ENCODE data around the gene TIMM22.
"Not testable (repeated sequence)": the region's sequence is repeated elsewhere in the genome, so short reads cannot be mapped to it uniquely, and the experiment has no call there.

Gene TIMM22

GRCh38 chr17:973053-973452 is 23.9 kb upstream of the TIMM22 start:
- no peak for DNase-seq

- DNase-seq: not testable (repeated sequence)
These were observed 22.2 kb upstream of the TIMM22 start for GRCh38 chr17:974778-975177.

- DNase-seq: no peak
These were observed 21.5 kb upstream of the TIMM22 start for GRCh38 chr17:975371-975915.

GRCh38 chr17:976312-976711 is 20.6 kb upstream of the TIMM22 start:
- DNase-seq: no peak

GRCh38 chr17:977166-977565 is 19.8 kb upstream of the TIMM22 start:
- DNase-seq: no peak

- DNase-seq: peak; percentile 65
These were observed 18.5 kb upstream of the TIMM22 start for GRCh38 chr17:978103-979093.

GRCh38 chr17:979212-979538 is 17.8 kb upstream of the TIMM22 start:
- no peak for DNase-seq

- DNase-seq: peak; percentile 79
These were observed 17.2 kb upstream of the TIMM22 start, which contains the start of gene NXN for GRCh38 chr17:979539-980405. Gene NXN, minus strand, starts transcription at chr17:979776.

GRCh38 chr17:980406-981291 is 16.3 kb upstream of the TIMM22 start:
- peak; percentile 84 for DNase-seq

- DNase-seq: no peak
These were observed 15.7 kb upstream of the TIMM22 start for GRCh38 chr17:981292-981658.

GRCh38 chr17:983921-984320 is 13.0 kb upstream of the TIMM22 start:
- no peak for DNase-seq

GRCh38 chr17:986322-986929 is 10.5 kb upstream of the TIMM22 start:
- DNase-seq: no peak

- DNase-seq: no peak
These were observed 9.0 kb upstream of the TIMM22 start for GRCh38 chr17:987931-988330.

- DNase-seq: no peak
These were observed 8.4 kb upstream of the TIMM22 start for GRCh38 chr17:988561-988960.

- peak; percentile 6 for DNase-seq
These were observed 4.0 kb upstream of the TIMM22 start for GRCh38 chr17:992933-993332.

- not testable (repeated sequence) for DNase-seq
These were observed 1.6 kb upstream of the TIMM22 start for GRCh38 chr17:995324-995723.

- DNase-seq: no peak
These were observed 1.2 kb downstream of the TIMM22 start for GRCh38 chr17:998111-998510.

GRCh38 chr17:1000597-1001461 is 3.9 kb downstream of the TIMM22 start:
- DNase-seq: no peak

GRCh38 chr17:1001640-1002411 is 4.9 kb downstream of the TIMM22 start:
- no peak for DNase-seq

- DNase-seq: no peak
These were observed 5.5 kb downstream of the TIMM22 start for GRCh38 chr17:1002412-1002753.

Measured in NCI-H69 (cell line).